ENCODE data around the gene CDK4.
A peak's percentile ranks its signal among the peaks of the same experiment; 100 is the strongest.

The CDK4 gene

GRCh38 chr12:57771873-57772428, 19.8 kb upstream of the CDK4 start, which contains the start of gene METTL1:
Gene METTL1 (minus strand): TSS chr12:57772105. CDS start chr12:57772083, 22 bp downstream.
- peak; percentile 72 to 82 (median 75) for DNase-seq

DNA sequence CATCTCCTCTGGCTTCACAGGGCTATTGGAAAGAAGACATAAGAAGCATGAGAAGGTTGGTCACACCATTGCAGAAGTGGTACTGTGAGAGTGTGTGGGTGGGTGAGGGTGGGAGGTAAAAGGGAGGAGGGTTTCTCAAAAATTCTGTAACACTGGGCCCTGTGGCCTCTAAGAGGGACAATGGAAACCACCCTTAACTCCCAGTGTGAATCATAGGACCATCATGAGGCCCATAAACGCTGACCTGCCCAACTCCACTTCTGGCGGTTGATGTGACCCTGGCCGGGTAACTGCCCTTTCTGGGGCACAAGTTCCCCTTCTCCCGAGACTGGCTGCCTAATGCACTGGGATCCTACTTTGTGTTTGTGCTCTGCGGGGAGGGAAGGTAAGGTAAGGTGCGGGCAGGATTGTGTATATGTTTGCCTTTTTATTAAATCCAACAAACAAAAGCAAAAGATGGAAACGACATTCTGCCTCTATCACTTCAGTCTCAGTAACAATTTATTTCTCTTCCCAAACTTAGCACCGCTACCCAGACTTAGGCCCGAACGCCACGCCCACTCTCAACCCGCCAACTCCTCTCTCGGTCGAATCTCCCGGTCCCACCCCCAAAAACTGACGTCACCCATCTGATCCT, 19.2 kb upstream of the CDK4 start:
- DNase-seq, result peak in 2 of 4 experiments; percentile 40 to 61

- DNase-seq, result no peak
Measured at GRCh38 chr12:57770734-57771133, 18.6 kb upstream of the CDK4 start.

GRCh38 chr12:57769594-57769993, 17.5 kb upstream of the CDK4 start:
- DNase-seq, result no peak

DNA sequence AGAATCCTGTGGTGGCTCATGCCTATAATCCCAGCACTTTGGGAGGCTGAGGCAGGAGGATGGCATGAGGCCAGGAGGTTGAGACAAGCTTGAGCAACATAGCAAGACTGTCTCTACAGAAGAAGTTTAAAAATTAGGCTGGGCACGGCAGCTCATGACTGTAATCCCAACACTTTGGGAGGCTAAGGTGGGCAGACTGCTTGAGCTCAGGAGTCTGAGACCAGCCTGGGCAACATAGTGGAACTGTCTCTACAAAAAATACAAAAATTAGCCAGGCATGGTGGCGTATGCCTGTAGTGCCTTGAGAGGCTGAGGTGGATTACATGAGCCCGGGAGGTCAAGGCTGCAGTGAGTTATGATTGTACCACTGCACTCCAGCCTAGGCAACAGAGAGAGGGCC, 15.8 kb upstream of the CDK4 start:
- DNase-seq, result no peak

- DNase-seq, result no peak
Measured at GRCh38 chr12:57767305-57767698, 15.2 kb upstream of the CDK4 start.

GRCh38 chr12:57766464-57767304, 14.6 kb upstream of the CDK4 start, which contains the start of gene CYP27B1:
Gene CYP27B1 (minus strand): TSS chr12:57767078. CDS start chr12:57767041, 37 bp downstream.
- no peak for DNase-seq

GRCh38 chr12:57765698-57766463, 13.8 kb upstream of the CDK4 start:
- no peak for DNase-seq

DNA sequence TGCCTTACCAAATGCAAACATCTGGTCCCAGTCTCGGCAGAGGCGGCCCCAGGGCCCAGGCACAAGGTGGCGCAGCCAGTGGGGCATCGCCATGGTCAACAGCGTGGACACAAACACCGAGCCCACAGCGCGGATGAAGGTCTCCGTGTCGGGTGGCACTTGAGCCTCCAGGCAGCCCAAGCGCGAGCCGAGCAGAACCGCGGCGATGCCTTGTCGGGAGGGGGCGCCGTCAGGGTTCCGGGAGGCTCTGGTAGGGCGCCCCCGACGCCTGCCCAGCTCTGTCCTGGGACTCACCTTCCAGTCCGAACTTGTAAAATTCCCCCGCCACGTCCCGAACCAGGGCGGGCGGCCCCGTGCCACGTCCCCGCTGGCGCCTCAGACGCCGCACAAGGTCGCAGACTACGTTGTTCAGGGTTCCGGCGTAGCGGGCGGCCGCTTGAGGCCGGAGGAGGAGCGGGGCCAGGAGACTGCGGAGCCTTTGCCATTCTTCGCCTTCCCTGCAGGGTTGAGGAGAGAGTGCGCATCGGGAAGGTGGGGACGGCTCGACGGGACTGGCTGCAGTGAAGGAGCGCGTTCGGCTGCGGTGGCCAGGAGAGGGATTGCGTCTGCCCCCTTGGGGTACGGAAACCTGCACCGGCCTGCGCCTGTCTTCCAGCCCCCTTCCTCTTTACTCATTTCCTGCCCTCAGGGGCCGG, 13.0 kb upstream of the CDK4 start:
- DNase-seq, result peak in 3 of 4 experiments; percentile 34 to 39 (median 34)

DNA sequence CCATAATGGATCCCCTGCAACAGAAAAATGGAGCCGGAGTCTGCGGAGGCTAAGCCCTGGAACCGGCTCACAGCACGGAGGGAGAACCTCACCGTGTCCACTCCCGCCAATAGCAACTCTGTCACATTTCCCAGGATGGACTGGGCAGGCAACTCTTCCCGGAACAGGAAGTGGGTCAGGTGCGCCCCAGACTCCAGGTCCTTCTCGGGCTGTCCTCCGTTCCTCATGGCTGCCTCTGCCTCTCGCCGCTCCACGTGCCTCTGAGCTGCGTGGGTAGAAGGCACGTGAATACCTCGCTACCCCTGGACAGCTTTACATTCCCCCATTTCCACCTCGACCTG, 12.5 kb upstream of the CDK4 start:
- DNase-seq, result no peak

- no peak for DNase-seq
Measured at GRCh38 chr12:57763881-57764661, 12.0 kb upstream of the CDK4 start.

- no peak for DNase-seq
Measured at GRCh38 chr12:57762463-57762862, 10.4 kb upstream of the CDK4 start.

DNA sequence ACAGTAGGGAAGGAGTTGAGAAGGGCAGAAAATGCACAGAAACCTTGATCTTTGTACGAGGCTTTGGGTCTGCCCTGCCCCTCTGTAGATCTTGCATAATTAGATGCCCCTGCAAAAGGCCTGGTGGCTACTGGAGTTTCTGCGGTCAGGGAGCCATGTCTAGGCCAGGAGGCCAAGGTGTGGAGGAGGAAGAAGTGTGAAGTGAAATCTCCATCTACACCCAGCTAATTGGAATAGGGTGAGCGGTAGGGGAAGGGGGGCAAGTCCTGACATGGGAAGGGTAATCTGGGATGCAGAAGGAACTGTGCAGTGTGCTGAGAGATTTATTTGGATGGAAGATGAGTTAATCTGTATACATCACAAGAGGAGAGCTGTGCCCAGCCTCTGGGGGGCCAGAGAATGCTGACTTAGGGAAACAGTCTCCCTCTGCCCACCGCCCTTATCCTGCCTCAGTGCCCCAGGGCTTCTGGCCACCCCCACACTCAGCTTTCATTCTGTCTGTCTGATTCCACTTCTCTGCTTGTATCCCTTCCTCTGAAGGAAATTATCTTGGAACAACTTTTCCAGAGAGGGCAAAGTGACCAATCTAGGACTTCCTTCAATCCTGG, 9.4 kb upstream of the CDK4 start:
- no peak for DNase-seq

DNA sequence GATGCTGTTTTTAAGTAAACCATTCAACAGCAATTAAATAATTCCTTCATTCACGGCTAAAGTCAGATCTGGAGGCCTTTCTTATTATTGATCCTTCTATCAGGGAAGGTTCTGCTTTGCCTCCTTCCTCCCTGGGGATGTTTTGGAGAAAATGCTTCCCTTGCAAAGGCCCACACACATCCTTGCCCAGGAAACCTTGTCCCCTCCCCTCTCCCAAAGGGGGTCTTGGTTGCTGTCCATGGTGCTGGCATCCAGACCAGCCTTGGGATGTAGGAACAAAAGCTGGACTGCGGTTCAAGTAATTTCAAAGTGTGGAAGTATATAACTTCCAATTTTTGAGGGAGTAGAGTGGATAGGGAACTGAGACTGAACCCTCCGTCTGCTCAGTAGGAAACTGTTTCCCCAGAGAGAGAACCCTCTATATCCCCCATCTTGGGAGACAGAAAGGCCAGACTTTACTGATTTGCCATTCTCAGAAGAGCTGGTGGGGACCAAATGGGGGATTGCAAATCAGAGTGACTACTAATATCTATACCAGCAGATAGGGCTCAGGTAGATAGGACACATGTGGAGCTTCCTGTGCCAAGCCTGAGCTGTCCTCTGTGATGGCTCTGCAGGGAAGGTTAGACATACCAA, 8.4 kb upstream of the CDK4 start:
- no peak for DNase-seq

GRCh38 chr12:57759360-57759980, 7.4 kb upstream of the CDK4 start:
- DNase-seq, result peak in 1 of 4 experiments; percentile 26

- no peak for DNase-seq
Measured at GRCh38 chr12:57758552-57759359, 6.6 kb upstream of the CDK4 start.

- DNase-seq, result no peak
Measured at GRCh38 chr12:57757771-57758170, 5.7 kb upstream of the CDK4 start.

DNA sequence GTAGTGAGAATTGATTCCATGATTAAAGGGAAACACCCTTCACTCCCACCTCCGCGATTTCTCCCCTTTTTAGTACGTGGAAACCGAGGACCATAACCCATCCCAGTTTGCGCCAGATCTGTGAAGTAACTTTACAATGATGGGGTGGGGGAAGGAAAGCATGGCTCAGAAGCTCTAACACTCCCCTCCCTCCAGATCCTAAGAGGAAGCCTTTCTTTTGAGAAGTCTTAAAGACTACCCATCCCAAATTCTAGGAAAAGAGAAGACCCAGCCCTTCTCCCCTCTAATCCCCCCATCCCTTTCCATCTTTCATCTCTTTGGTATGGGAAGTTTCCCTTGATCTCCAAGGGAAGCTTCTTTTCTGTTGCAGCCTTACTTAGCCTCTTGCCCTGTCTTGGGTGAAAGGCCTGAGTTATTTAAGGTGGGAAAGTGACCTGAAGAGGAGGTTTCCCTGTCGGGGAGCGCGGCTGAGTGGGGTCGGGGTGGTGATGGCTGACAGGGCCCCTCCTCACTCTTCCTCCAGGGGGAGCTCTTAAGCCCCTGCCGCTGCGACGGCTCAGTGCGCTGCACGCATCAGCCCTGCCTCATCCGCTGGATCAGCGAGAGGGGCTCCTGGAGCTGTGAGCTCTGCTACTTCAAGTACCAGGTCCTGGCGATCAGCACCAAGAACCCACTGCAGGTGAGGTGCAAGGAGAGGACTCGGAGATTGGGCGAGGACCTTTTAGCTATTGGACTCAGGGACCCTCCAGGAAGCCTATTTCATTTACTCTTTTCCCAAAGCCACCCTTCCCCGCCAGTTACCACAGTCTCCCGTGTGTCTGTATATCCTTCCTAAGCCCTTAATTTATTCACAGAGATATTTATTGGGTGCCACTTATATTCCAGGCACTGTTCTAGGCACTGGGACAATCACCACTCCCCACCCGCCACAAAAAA, 4.6 kb upstream of the CDK4 start:
- DNase-seq, result peak; percentile 28 to 59 (median 44)

All from activated naive CD4-positive, alpha-beta T cell (primary cell).